ENCODE data around the gene C5orf47. TPM values are rescaled to one million over a fixed set of nuclear protein-coding genes. Genes with fewer than 3 reads are reported as not detected.

The C5orf47 gene
- total RNA-seq, 6 experiments from 2014 or later, result not detected

DNA sequence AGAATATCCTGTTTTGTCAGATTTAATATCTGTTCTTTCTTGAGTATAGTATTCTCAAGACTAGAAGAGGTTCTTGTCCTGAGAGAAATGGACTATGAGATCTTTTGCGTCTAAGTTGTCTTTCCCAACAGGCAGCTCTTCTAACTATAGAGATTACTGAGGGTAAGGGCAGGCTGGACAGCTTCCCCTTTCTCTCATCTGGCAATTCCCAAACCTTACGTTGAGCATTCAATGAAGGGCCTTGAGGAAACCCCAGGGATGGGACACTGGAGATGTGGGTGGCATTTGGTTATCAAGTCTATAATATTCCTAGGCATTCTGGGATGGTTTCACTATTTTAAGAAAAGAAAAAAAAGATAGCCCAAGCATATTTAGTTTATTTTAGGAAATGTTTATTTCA, 28.0 kb upstream of the C5orf47 start:
- no peak for DNase-seq
- Mint-ChIP-seq H3K4me1 (ENCODE audit: low read depth) (peaks cover 27% of the 10 kb centered on the region), H3K4me3 (no peak overlapping the region), H3K27me3 (ENCODE audit: insufficient read depth) (peaks cover 2% of the 10 kb centered on the region), H3K9me3 (no peaks in the 10 kb centered on the region), H3K36me3 (ENCODE audit: low read depth) (peaks cover 5% of the 10 kb centered on the region; the same call in 1 of the 2 replicates), H3K27ac (no peak overlapping the region; the same call in 1 of the 2 replicates)
- TF ChIP-seq CTCF (IDR thresholded peaks at IDR 0.05), result no peak

DNA sequence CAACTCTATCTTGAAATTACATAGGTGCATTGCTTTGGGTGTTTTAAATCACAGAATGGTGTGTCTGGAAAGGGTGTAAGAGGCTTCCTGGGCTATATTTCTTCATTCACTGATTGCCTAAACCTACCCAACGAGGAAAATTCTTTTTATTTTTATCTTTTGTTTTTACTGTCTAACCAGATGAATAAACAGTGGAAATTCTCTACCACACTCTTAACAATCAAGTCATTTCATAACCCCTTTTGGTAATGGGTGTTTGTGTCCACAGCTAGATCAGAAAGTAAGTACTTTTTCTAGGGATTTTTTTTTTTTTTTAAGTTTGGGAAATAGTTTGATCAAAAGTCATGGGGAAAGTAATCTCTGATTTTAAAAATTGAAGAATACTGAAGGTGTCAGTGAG, 27.6 kb upstream of the C5orf47 start:
- H3K4me1 Mint-ChIP-seq (ENCODE audit: low read depth), result peaks cover 24% of the 10 kb centered on the region
- TF ChIP-seq CTCF (IDR thresholded peaks at IDR 0.05), result no peak
- H3K4me3 Mint-ChIP-seq, result no peak overlapping the region
- H3K27me3 Mint-ChIP-seq (ENCODE audit: insufficient read depth), result peaks cover 2% of the 10 kb centered on the region
- H3K9me3 Mint-ChIP-seq, result no peaks in the 10 kb centered on the region
- no peak for DNase-seq
- H3K36me3 Mint-ChIP-seq (ENCODE audit: low read depth), result peaks cover 5% of the 10 kb centered on the region; the same call in 1 of the 2 replicates
- no peak overlapping the region for H3K27ac Mint-ChIP-seq

DNA sequence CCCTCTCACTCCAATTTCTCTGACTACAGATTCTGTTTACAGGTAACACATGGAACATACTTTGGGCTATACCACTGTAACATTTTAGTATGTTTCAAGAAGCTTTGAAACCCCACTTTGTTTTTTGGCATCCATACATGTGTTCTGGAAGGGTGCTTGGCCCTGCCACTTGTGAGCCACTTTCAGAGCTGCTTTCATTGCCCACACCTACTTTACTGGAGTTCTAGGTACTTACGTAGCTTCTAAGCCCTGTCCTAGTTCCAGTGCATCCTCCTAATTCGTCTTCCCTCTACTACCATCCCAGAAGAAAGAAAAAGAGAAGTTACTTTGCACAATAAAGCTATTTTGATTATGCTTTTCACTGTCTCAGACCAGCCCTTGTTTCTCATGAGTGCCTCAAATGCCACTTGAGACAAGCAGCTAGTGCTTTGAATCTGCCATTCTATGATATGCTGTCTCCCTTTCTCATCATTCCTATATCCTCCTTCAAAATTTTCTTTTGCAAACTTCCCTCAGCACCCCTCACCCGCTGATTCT, 26.5 kb upstream of the C5orf47 start:
- H3K9me3 Mint-ChIP-seq, result no peaks in the 10 kb centered on the region
- peak overlapping the region; percentile 92 for H3K27ac Mint-ChIP-seq
- H3K4me1 Mint-ChIP-seq (ENCODE audit: low read depth), result peaks cover 24% of the 10 kb centered on the region
- no peak for TF ChIP-seq CTCF (IDR thresholded peaks at IDR 0.05)
- peak overlapping the region; percentile 86 for H3K4me3 Mint-ChIP-seq
- H3K27me3 Mint-ChIP-seq (ENCODE audit: insufficient read depth), result peaks cover 2% of the 10 kb centered on the region
- H3K36me3 Mint-ChIP-seq (ENCODE audit: low read depth), result peaks cover 5% of the 10 kb centered on the region; the same call in 1 of the 2 replicates
- DNase-seq, result no peak

GRCh38 chr5:173963182-173963838, 25.7 kb upstream of the C5orf47 start:
- no peaks in the 10 kb centered on the region for H3K9me3 Mint-ChIP-seq
- peaks cover 5% of the 10 kb centered on the region; the same call in 1 of the 2 replicates for H3K36me3 Mint-ChIP-seq (ENCODE audit: low read depth)
- peak; percentile 82 for DNase-seq
- peak overlapping the region; percentile 86 for H3K4me3 Mint-ChIP-seq
- peak overlapping the region; percentile 92 for H3K27ac Mint-ChIP-seq
- H3K27me3 Mint-ChIP-seq (ENCODE audit: insufficient read depth), result peaks cover 5% of the 10 kb centered on the region
- H3K4me1 Mint-ChIP-seq (ENCODE audit: low read depth), result peaks cover 24% of the 10 kb centered on the region
- TF ChIP-seq CTCF (IDR thresholded peaks at IDR 0.05), result no peak

- no peaks in the 10 kb centered on the region for H3K9me3 Mint-ChIP-seq
- peaks cover 25% of the 10 kb centered on the region for H3K4me1 Mint-ChIP-seq (ENCODE audit: low read depth)
- H3K36me3 Mint-ChIP-seq (ENCODE audit: low read depth), result peaks cover 5% of the 10 kb centered on the region; the same call in 1 of the 2 replicates
- H3K27ac Mint-ChIP-seq, result peak overlapping the region; percentile 54
- peaks cover 5% of the 10 kb centered on the region for H3K27me3 Mint-ChIP-seq (ENCODE audit: insufficient read depth)
- no peak for TF ChIP-seq CTCF (IDR thresholded peaks at IDR 0.05)
- H3K4me3 Mint-ChIP-seq, result peak overlapping the region; percentile 86; the same call in 1 of the 2 replicates
- DNase-seq, result no peak
Measured at GRCh38 chr5:173963867-173964441, 25.0 kb upstream of the C5orf47 start.

Measured in HFFc6 (cell line).